Stomach (tissue), 9 donors: ENCODE data around the gene DCTN4. TPM values are rescaled to one million over a fixed set of nuclear protein-coding genes. Genes with fewer than 3 reads are reported as not detected.

ENCODE experiments used
- DNase-seq, 2 donors: peaks; one replicate each; pipeline versions ENCODE4 v3.0.0 to v3.0.0-alpha.2; 2013 to 2019
- H3K27ac ChIP-seq, 5 donors: fragments of 200-600 bp in 4 of 5; sonication (generic) in 4 of 5; one replicate each; pipeline ENCODE4 v1.5.1; 2013 to 2019; ENCODE audit warnings: mild to moderate bottlenecking in 1 of 5, moderate library complexity in 1 of 5
- H3K27me3 ChIP-seq, 3 donors: fragments of 200-600 bp; sonication (generic); one replicate each; pipeline ENCODE4 v1.5.1; 2017 to 2019; ENCODE audit warnings: mixed run types in 1 of 3
- H3K36me3 ChIP-seq, 4 donors: fragments of 200-600 bp; sonication (generic); 1 replicate in 3 of 4; 2 replicates in 1 of 4; pipeline ENCODE4 v1.5.1; 2016 to 2019
- H3K4me1 ChIP-seq, 4 donors: fragments of 200-600 bp; sonication (generic); one replicate each; pipeline ENCODE4 v1.5.1; 2016 to 2019
- H3K4me3 ChIP-seq, 4 donors: fragments of 200-600 bp; sonication (generic) in 3 of 4; one replicate each; pipeline ENCODE4 v1.5.1; 2016 to 2019; ENCODE audit warnings: mild to moderate bottlenecking in 1 of 4
- H3K9me3 ChIP-seq, 4 donors: fragments of 200-600 bp; sonication (generic); one replicate each; pipeline ENCODE4 v1.5.1; 2016 to 2019
- CTCF ChIP-seq, 7 experiments: fragments of 450-650 bp in 4 of 7; fragments of 200-600 bp in 3 of 7; sonication (generic) in 3 of 7; IDR thresholded peaks; one replicate each; pipeline ENCODE4 v1.5.1; 2016 to 2019; ENCODE audit warnings: antibody characterized with exemption in 7 of 7, control low read depth in 2 of 7, mild to moderate bottlenecking in 1 of 7
- EP300 ChIP-seq: sonication (generic); formaldehyde crosslinking; IDR thresholded peaks from one replicate; pipeline ENCODE4 v1.6.1; 2017; ENCODE audit warnings: antibody characterized with exemption
- POLR2A ChIP-seq, 4 donors: fragments of 450-650 bp; IDR thresholded peaks; one replicate each; pipeline ENCODE4 v1.6.1; 2016; ENCODE audit warnings: antibody characterized with exemption in 4 of 4, control low read depth in 2 of 4, mild to moderate bottlenecking in 1 of 4, moderate library complexity in 1 of 4
- POLR2AphosphoS5 ChIP-seq, 3 donors: sonication (generic); formaldehyde crosslinking; IDR thresholded peaks; one replicate each; pipeline ENCODE4 v1.6.1; 2016; ENCODE audit warnings: antibody characterized with exemption in 3 of 3
- WGBS, 5 donors: extraction: QIAGEN DNeasy Blood & Tissue Kit in 3 of 5; methylation state at CpG; one replicate each; pipeline versions ENCODE4 v1.1.5 to v1.1.7; 2013 to 2018; 5-methylcytosine and 5-hydroxymethylcytosine counted together
- intact Hi-C: fragments of 100-400 bp; cut with DNase I; formaldehyde crosslinking; loops from one replicate; pipeline ENCODE4 v1.15.1; 2023; ENCODE audit warnings: low total_unique reads
- polyA plus RNA-seq, 3 donors: library from polyadenylated mRNA; stranded (reverse); fragments of 200-250 nt; gene quantifications; one replicate each; pipeline ENCODE4 v1.2.3, GENCODE V29; 2013
- total RNA-seq, 5 donors: library from RNA; depleted of rRNA; stranded (reverse); fragments of >200 nt; gene quantifications; one replicate each; pipeline versions ENCODE4 v1.1.0 to v1.2.3, GENCODE V29; 2014 to 2016
- donor health status: healthy with polysubstance abuse.
- donor health status: Bipolar disorder and iron deficiency.
- donor health status: healthy.

DCTN4 gene
- total and polyA plus RNA-seq, 8 donors: 16.1 to 113 (median 39.5) TPM

GRCh38 chr5:150740992-150741391 lies 17.8 kb downstream of the DCTN4 start:
- intact Hi-C loops: no loop called here
- Histone ChIP-seq H3K27me3 (no peaks in the 10 kb centered on the region), H3K9me3 (no peaks in the 10 kb centered on the region), H3K36me3 (peaks cover 0 to 38% (median 34%) of the 10 kb centered on the region in 4 donors), H3K27ac (no peak overlapping the region), H3K4me1 (peaks cover 0 to 40% (median 9%) of the 10 kb centered on the region in 4 donors), H3K4me3 (no peak overlapping the region)
- DNase-seq: no peak
- TF ChIP-seq CTCF (IDR thresholded peaks at IDR 0.05) (no peak), EP300 (no peak)

- 88 to 97% (median 90%) methylated on average over 7 of the region's 7 CpGs for WGBS, 5 donors
- intact Hi-C loops: no loop called here
- H3K36me3 ChIP-seq: peaks cover 0 to 57% (median 43%) of the 10 kb centered on the region in 4 donors
- TF ChIP-seq POLR2AphosphoS5 (IDR thresholded peaks at IDR 0.05): no peak
- no peak for TF ChIP-seq EP300
- TF ChIP-seq CTCF (IDR thresholded peaks at IDR 0.05): no peak
- no peak for TF ChIP-seq POLR2A (IDR thresholded peaks at IDR 0.05)
- no peak overlapping the region for H3K27ac ChIP-seq
- no peak for DNase-seq
- H3K4me1 ChIP-seq: peaks cover 0 to 48% (median 9%) of the 10 kb centered on the region in 4 donors
- H3K4me3 ChIP-seq: no peak overlapping the region
- no peaks in the 10 kb centered on the region for H3K9me3 ChIP-seq
- H3K27me3 ChIP-seq: no peaks in the 10 kb centered on the region
Measured at GRCh38 chr5:150738862-150739261, 20.0 kb downstream of the DCTN4 start.

- Histone ChIP-seq H3K9me3 (no peaks in the 10 kb centered on the region), H3K4me1 (peaks cover 0 to 33% (median 3%) of the 10 kb centered on the region in 4 donors), H3K27ac (peak overlapping the region in 3 of 5 donors; percentile 11 to 64 (median 58)), H3K27me3 (no peaks in the 10 kb centered on the region), H3K4me3 (no peak overlapping the region), H3K36me3 (peaks cover 27 to 74% (median 55%) of the 10 kb centered on the region in 4 donors)
- no peak for TF ChIP-seq EP300
- TF ChIP-seq POLR2AphosphoS5 (IDR thresholded peaks at IDR 0.05): peak in 1 of 3 donors; percentile 4
- no peak for TF ChIP-seq CTCF (IDR thresholded peaks at IDR 0.05)
- DNase-seq: peak; percentile 35 to 49
- WGBS, 5 donors: 86 to 94% (median 87%) methylated on average over 7 of the region's 7 CpGs
- intact Hi-C loops: no loop called here
Measured at GRCh38 chr5:150734579-150735384, 24.0 kb downstream of the DCTN4 start.

- H3K27ac ChIP-seq: no peak overlapping the region
- no peaks in the 10 kb centered on the region for H3K27me3 ChIP-seq
- WGBS, 5 donors: 89 to 94% (median 93%) methylated on average over 6 of the region's 6 CpGs
- TF ChIP-seq EP300 (no peak), POLR2A (IDR thresholded peaks at IDR 0.05) (no peak), CTCF (IDR thresholded peaks at IDR 0.05) (no peak)
- H3K9me3 ChIP-seq: no peaks in the 10 kb centered on the region
- peaks cover 0 to 7% (median 0%) of the 10 kb centered on the region in 4 donors for H3K4me1 ChIP-seq
- no peak for DNase-seq
- no peak overlapping the region for H3K4me3 ChIP-seq
- intact Hi-C loops: no loop called here
- H3K36me3 ChIP-seq: peaks cover 37 to 94% (median 81%) of the 10 kb centered on the region in 4 donors
Measured at GRCh38 chr5:150731669-150732242, 27.1 kb downstream of the DCTN4 start.
